DND-41 (cell line): ENCODE measurements around the gene MRPL39.

Experiments used
- ATAC-seq: fragments of 200-7000 bp; cut with Tn5 transposase; 3 replicates; pipeline ENCODE4 v1.9.1; 2021; ENCODE audit warnings: low read depth; ENCODE audit not compliant: insufficient read depth
- DNase-seq: peaks from one replicate; pipeline ENCODE4 v3.0.0-alpha.2; 2020
- H2AFZ ChIP-seq: 2 replicates; pipeline ENCODE4 v1.6.0; 2012; ENCODE audit warnings: low read depth, low read length
- H3K27ac ChIP-seq: 2 replicates; pipeline ENCODE4 v1.5.1; 2012; ENCODE audit warnings: low read length, inconsistent platforms
- H3K27me3 ChIP-seq: fragments of 200-600 bp; sonication (generic); 2 replicates; pipeline ENCODE4 v1.6.0; 2012; ENCODE audit warnings: low read length, mild to moderate bottlenecking, inconsistent platforms; ENCODE audit not compliant: insufficient read depth, poor library complexity
- H3K36me3 ChIP-seq: 2 replicates; pipeline ENCODE4 v1.5.1; 2012; ENCODE audit warnings: low read length, inconsistent platforms; ENCODE audit not compliant: insufficient read depth
- H3K4me1 ChIP-seq: 2 replicates; pipeline ENCODE4 v1.5.1; 2012; ENCODE audit warnings: mild to moderate bottlenecking, low read length; ENCODE audit not compliant: insufficient read depth
- H3K4me2 ChIP-seq: 2 replicates; pipeline ENCODE4 v1.6.0; 2012; ENCODE audit warnings: mild to moderate bottlenecking, moderate library complexity, low read length, inconsistent platforms; ENCODE audit not compliant: insufficient read depth
- H3K4me3 ChIP-seq, 2 experiments: fragments of 200-600 bp in 1 of 2; shearing (Covaris generic) in 1 of 2; 2 replicates each; pipeline ENCODE4 v1.5.1; 2012 to 2016; ENCODE audit warnings: inconsistent platforms in 2 of 2, low read length in 2 of 2, mild to moderate bottlenecking in 2 of 2, low read depth in 1 of 2, moderate library complexity in 1 of 2
- H3K79me2 ChIP-seq: 2 replicates; pipeline ENCODE4 v1.6.0; 2012; ENCODE audit warnings: low read length, inconsistent platforms; ENCODE audit not compliant: insufficient read depth
- H3K9ac ChIP-seq: 2 replicates; pipeline ENCODE4 v1.6.0; 2012; ENCODE audit warnings: low read depth, mild to moderate bottlenecking, inconsistent platforms, low read length, moderate library complexity
- H3K9me3 ChIP-seq: 2 replicates; pipeline ENCODE4 v1.5.1; 2012; ENCODE audit warnings: low read length, moderate library complexity, mild to moderate bottlenecking, inconsistent platforms; ENCODE audit not compliant: insufficient read depth, severe bottlenecking
- H4K20me1 ChIP-seq: 2 replicates; pipeline ENCODE4 v1.6.0; 2012; ENCODE audit warnings: low read length; ENCODE audit not compliant: insufficient read depth
- EZH2 ChIP-seq: IDR thresholded peaks from 3 replicates; pipeline ENCODE4 v1.6.1; 2012; ENCODE audit warnings: borderline replicate concordance, low read depth, mild to moderate bottlenecking, moderate library complexity, low read length, inconsistent platforms; ENCODE audit not compliant: severe bottlenecking
- TF ChIP-seq, protein P1 (sequence below): IDR thresholded peaks from 2 replicates; pipeline ENCODE4 v1.5.1; 2012; ENCODE audit warnings: borderline replicate concordance, low read length, moderate library complexity, mild to moderate bottlenecking; ENCODE audit not compliant: poor library complexity, severe bottlenecking; ENCODE audit errors: extremely low read depth

MRPL39 gene

DNA sequence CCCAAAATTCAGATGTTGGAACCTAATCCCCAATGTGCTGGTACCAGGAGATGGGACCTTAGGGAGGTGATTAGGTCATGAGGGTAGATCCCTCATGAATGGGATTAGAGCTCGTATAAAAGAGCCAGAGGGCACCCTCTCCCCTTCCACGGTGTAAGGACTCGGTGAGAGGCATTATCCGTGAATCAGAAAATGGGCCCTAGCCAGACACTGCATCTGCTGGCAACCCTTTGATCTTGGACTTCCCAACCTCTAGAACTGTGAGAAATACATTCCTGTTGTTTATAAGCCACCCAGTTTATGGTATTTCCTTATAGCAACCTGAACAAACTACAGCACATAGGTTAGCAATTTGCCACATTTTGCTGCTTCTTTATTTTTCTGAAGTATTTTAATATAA is 17.2 kb upstream of the MRPL39 start:
- Histone ChIP-seq H3K36me3 (no peaks in the 10 kb centered on the region), H3K4me1 (no peaks in the 10 kb centered on the region), H3K79me2 (no peaks in the 10 kb centered on the region), H3K9me3 (no peaks in the 10 kb centered on the region), H3K27ac (no peak overlapping the region), H4K20me1 (no peaks in the 10 kb centered on the region), H3K4me2 (no peak overlapping the region), H3K9ac (no peak overlapping the region), H3K27me3 (no peaks in the 10 kb centered on the region), H2AFZ (no peak overlapping the region), H3K4me3 (no peak overlapping the region)
- DNase-seq (no peak), ATAC-seq (no peak)
- TF ChIP-seq, protein P1, sequence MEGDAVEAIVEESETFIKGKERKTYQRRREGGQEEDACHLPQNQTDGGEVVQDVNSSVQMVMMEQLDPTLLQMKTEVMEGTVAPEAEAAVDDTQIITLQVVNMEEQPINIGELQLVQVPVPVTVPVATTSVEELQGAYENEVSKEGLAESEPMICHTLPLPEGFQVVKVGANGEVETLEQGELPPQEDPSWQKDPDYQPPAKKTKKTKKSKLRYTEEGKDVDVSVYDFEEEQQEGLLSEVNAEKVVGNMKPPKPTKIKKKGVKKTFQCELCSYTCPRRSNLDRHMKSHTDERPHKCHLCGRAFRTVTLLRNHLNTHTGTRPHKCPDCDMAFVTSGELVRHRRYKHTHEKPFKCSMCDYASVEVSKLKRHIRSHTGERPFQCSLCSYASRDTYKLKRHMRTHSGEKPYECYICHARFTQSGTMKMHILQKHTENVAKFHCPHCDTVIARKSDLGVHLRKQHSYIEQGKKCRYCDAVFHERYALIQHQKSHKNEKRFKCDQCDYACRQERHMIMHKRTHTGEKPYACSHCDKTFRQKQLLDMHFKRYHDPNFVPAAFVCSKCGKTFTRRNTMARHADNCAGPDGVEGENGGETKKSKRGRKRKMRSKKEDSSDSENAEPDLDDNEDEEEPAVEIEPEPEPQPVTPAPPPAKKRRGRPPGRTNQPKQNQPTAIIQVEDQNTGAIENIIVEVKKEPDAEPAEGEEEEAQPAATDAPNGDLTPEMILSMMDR = no peak
- TF ChIP-seq EZH2 = no peak

DNA sequence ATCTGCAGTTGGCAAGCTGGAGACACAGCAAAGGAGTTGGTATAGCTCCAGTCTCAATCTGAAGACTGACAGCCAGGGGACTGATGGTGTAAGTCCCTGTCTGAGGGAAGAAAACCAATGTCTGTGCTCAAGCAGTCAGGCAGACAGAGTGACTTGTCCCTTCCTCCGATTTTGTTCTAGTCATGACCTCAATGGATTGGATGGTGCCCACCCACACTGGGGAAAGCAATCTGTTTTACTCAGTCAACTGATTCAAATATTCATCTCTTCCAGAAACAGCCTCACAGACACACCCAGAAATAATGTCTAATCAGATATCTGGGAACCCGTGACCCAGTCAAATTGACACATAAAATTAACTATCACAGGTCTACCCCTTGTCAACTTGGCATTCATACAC is 11.9 kb upstream of the MRPL39 start:
- DNase-seq = no peak
- no peak overlapping the region for H3K27ac ChIP-seq
- no peak overlapping the region for H3K4me3 ChIP-seq
- no peak overlapping the region for H3K4me2 ChIP-seq
- H3K9me3 ChIP-seq = no peaks in the 10 kb centered on the region
- H3K36me3 ChIP-seq = no peaks in the 10 kb centered on the region
- no peak for ATAC-seq
- no peaks in the 10 kb centered on the region for H3K4me1 ChIP-seq
- H2AFZ ChIP-seq = no peak overlapping the region
- no peaks in the 10 kb centered on the region for H4K20me1 ChIP-seq
- H3K9ac ChIP-seq = no peak overlapping the region
- H3K79me2 ChIP-seq = no peaks in the 10 kb centered on the region
- TF ChIP-seq, protein P1 = no peak
- no peak for TF ChIP-seq EZH2
- no peaks in the 10 kb centered on the region for H3K27me3 ChIP-seq

DNA sequence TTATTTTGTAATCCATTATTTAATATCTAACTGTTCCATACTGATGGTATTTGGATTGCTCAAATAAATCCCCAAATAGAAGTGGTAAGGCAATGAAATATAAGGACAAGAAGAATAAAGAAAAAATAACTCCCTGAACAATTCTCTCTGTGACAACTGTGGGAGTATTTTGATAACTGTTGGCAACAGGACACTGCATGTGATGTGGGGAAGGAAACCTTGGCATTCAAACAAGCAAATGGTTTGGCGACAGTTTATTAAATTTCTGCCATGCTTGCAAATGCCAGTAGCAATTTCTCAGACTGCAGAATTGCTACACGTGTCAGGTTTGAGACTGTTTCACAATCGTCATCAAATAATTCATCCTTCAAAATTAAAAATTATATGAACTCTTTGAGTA is 8.6 kb upstream of the MRPL39 start:
- H2AFZ ChIP-seq = no peak overlapping the region
- no peak overlapping the region for H3K9ac ChIP-seq
- no peak overlapping the region for H3K4me3 ChIP-seq
- H3K27me3 ChIP-seq = no peaks in the 10 kb centered on the region
- no peak for DNase-seq
- H3K36me3 ChIP-seq = no peaks in the 10 kb centered on the region
- no peaks in the 10 kb centered on the region for H3K9me3 ChIP-seq
- no peak for TF ChIP-seq EZH2
- TF ChIP-seq, protein P1 = no peak
- H3K79me2 ChIP-seq = no peaks in the 10 kb centered on the region
- H3K4me2 ChIP-seq = no peak overlapping the region
- H3K27ac ChIP-seq = no peak overlapping the region
- ATAC-seq = no peak
- H3K4me1 ChIP-seq = no peaks in the 10 kb centered on the region
- H4K20me1 ChIP-seq = no peaks in the 10 kb centered on the region

DNA sequence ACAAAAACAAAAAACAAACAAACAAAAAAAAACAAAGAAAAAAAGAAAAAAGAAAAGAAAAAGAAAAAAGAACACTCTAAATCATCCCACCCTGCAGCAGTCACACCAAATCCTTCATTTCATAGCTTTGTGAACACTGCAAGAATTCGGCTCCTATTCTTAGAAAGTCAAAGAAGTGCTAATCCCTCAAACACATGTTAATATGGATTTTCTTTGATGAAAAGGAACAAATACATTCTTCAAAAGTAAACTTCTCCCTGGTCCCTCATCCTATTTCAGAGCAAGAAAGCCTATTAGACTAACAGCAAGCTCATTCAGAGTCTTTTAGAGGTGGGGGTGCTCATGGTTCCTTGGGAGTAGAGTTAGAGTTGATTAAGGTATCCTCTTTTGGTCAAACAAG is 7.2 kb upstream of the MRPL39 start:
- no peak overlapping the region for H3K4me3 ChIP-seq
- no peaks in the 10 kb centered on the region for H4K20me1 ChIP-seq
- H3K4me2 ChIP-seq = no peak overlapping the region
- H3K36me3 ChIP-seq = no peaks in the 10 kb centered on the region
- H3K79me2 ChIP-seq = no peaks in the 10 kb centered on the region
- ATAC-seq (no peak), DNase-seq (no peak)
- no peak for TF ChIP-seq EZH2
- TF ChIP-seq, protein P1 = no peak
- H2AFZ ChIP-seq = no peak overlapping the region
- no peak overlapping the region for H3K27ac ChIP-seq
- no peaks in the 10 kb centered on the region for H3K9me3 ChIP-seq
- no peaks in the 10 kb centered on the region for H3K4me1 ChIP-seq
- no peak overlapping the region for H3K9ac ChIP-seq
- H3K27me3 ChIP-seq = no peaks in the 10 kb centered on the region
